Left colon (tissue), 2 donors: ENCODE data around the gene TMTC2. TPM values are rescaled to one million over a fixed set of nuclear protein-coding genes. Genes with fewer than 3 reads are reported as not detected.
"Not testable (repeated sequence)": the region's sequence is repeated elsewhere in the genome, so short reads cannot be mapped to it uniquely, and the experiment has no call there.

ENCODE experiments used
- ATAC-seq: fragments of 200-7000 bp; cut with Tn5 transposase; one replicate; pipeline ENCODE4 v1.9.1; 2020; ENCODE audit warnings: mild to moderate bottlenecking, moderate library complexity
- DNase-seq, 2 donors: peaks; one replicate each; pipeline ENCODE4 v3.0.0-alpha.2; 2020
- intact Hi-C, 2 donors: fragments of 100-400 bp; cut with DNase I in 1 of 2; cut with micrococcal nuclease in 1 of 2; formaldehyde crosslinking; loops; one replicate each; pipeline versions ENCODE4 v1.11.2 to v1.14.0; 2022; cut with DNase I, micrococcal nuclease
- total RNA-seq, 2 donors: library from RNA; stranded (reverse); fragmentation: NEBNext Ultra II Directional; extraction: Animal tissue kit (Norgen Biotek cat#: 25700); gene quantifications; one replicate each; pipeline ENCODE4 v1.2.1, GENCODE V29; 2021
- donor health status: DM: no; HTN: no; CAD: no.
- donor health status: DM: yes; HTN: yes; CAD: no.

TMTC2 gene
- total RNA-seq, 2 donors from 2014 or later, result 11.6 to 14.7 TPM

- ATAC-seq, intact Hi-C loops, DNase-seq: not testable (repeated sequence)
Measured at GRCh38 chr12:82765206-82765605, 78.5 kb downstream of the TMTC2 start.

GRCh38 chr12:82765971-82766705 is 79.4 kb downstream of the TMTC2 start:
- ATAC-seq, result no peak
- intact Hi-C loops, result no loop called here

GRCh38 chr12:82774666-82775065 is 88.0 kb downstream of the TMTC2 start:
- DNase-seq (no peak), ATAC-seq (no peak)
- intact Hi-C loops, result no loop called here

More at GRCh38 chr12:82765971-82766705, 79.4 kb downstream of the TMTC2 start:
- no peak for DNase-seq

GRCh38 chr12:82780517-82780916 is 93.8 kb downstream of the TMTC2 start:
- no peak for ATAC-seq
- DNase-seq, result no peak
- intact Hi-C loops, result no loop called here

GRCh38 chr12:82781309-82781997 is 94.7 kb downstream of the TMTC2 start:
- intact Hi-C loops, result no loop called here
- ATAC-seq (no peak), DNase-seq (no peak)

GRCh38 chr12:82783435-82783834 is 96.7 kb downstream of the TMTC2 start:
- no peak for ATAC-seq
- DNase-seq, result no peak
- intact Hi-C loops, result no loop called here

GRCh38 chr12:82787016-82787415 is 100.3 kb downstream of the TMTC2 start:
- no peak for DNase-seq
- ATAC-seq, result no peak
- intact Hi-C loops, result no loop called here

- intact Hi-C loops, result no loop called here
- ATAC-seq (no peak), DNase-seq (no peak)
Measured at GRCh38 chr12:82788594-82788993, 101.9 kb downstream of the TMTC2 start.

- no peak for ATAC-seq
- intact Hi-C loops, result no loop called here
- no peak for DNase-seq
Measured at GRCh38 chr12:82789674-82790073, 103.0 kb downstream of the TMTC2 start.

GRCh38 chr12:82793751-82794281 is 107.1 kb downstream of the TMTC2 start:
- DNase-seq, result no peak

GRCh38 chr12:82797480-82797879 is 110.8 kb downstream of the TMTC2 start:
- no peak for DNase-seq
- no peak for ATAC-seq
- intact Hi-C loops, result no loop called here

More at GRCh38 chr12:82793751-82794281, 107.1 kb downstream of the TMTC2 start:
- ATAC-seq, result no peak
- intact Hi-C loops, result no loop called here

- no peak for DNase-seq
- ATAC-seq, result no peak
- intact Hi-C loops, result no loop called here
Measured at GRCh38 chr12:82800185-82800584, 113.5 kb downstream of the TMTC2 start.

GRCh38 chr12:82801951-82802610 is 115.4 kb downstream of the TMTC2 start:
- DNase-seq (no peak), ATAC-seq (no peak)
- intact Hi-C loops, result no loop called here

- peak; percentile 33 for ATAC-seq
- intact Hi-C loops, result no loop called here
- DNase-seq, result no peak
Measured at GRCh38 chr12:82803201-82803600, 116.5 kb downstream of the TMTC2 start.

- DNase-seq, result no peak
- no peak for ATAC-seq
- intact Hi-C loops, result no loop called here
Measured at GRCh38 chr12:82804601-82805000, 117.9 kb downstream of the TMTC2 start.

GRCh38 chr12:82805004-82805403 is 118.3 kb downstream of the TMTC2 start:
- DNase-seq, intact Hi-C loops: not testable (repeated sequence)

GRCh38 chr12:82805812-82806497 is 119.2 kb downstream of the TMTC2 start:
- ATAC-seq (no peak), DNase-seq (no peak)
- intact Hi-C loops, result no loop called here

More at GRCh38 chr12:82805004-82805403, 118.3 kb downstream of the TMTC2 start:
- ATAC-seq, result peak; percentile 21

GRCh38 chr12:82807132-82807737 is 120.5 kb downstream of the TMTC2 start:
- intact Hi-C loops, result no loop called here
- DNase-seq, result no peak
- no peak for ATAC-seq

GRCh38 chr12:82810568-82810967 is 123.9 kb downstream of the TMTC2 start:
- DNase-seq (no peak), ATAC-seq (no peak)
- intact Hi-C loops, result no loop called here
